HepG2 (cell line): Measurements from ENCODE around the gene CFTR. TPM values are rescaled to one million over a fixed set of nuclear protein-coding genes. Genes with fewer than 3 reads are reported as not detected.

Experiments used
- ATAC-seq: fragments of 200-7000 bp; cut with Tn5 transposase; 3 replicates; pipeline ENCODE4 v1.9.1; 2020; ENCODE audit warnings: mild to moderate bottlenecking, moderate library complexity
- BruUV-seq: library from RNA; stranded (reverse); fragments of 400-500 nt; replicated peaks from 2 replicates; lab custom pipeline; 2021; lab: Mats Ljungman, UMichigan
- CTCF ChIA-PET: fragments of 300-600 bp; formaldehyde crosslinking; extraction: SDS; loops from one replicate; lab custom pipeline; 2021; ENCODE audit warnings: low total read pairs, inconsistent platforms, low intra/inter-chr PET ratio; lab: Yijun Ruan, JAX
- POLR2A ChIA-PET: fragments of 350-600 bp; sonication (Branson Sonifier 250); formaldehyde crosslinking; loops from one replicate; lab custom pipeline; 2020; ENCODE audit warnings: antibody characterized with exemption, inconsistent platforms; lab: Yijun Ruan, JAX
- DNase-seq: peaks from one replicate; pipeline ENCODE4 v3.0.0-alpha.2; 2015; ENCODE audit warnings: low spot score
- FAIRE-seq: peaks from 3 replicates; lab custom pipeline; 2011; peaks lifted over from hg19 to GRCh38; lab: Jason Lieb, UNC
- H2AFZ ChIP-seq: one replicate; pipeline ENCODE4 v1.6.1; 2011; ENCODE audit warnings: low read length, inconsistent platforms
- H3K27ac ChIP-seq: fragments of 300-600 bp; 3 replicates; pipeline ENCODE4 v1.8.0; 2011; ENCODE audit warnings: mixed run types, mild to moderate bottlenecking, mixed read lengths, low read length, inconsistent platforms; ENCODE audit not compliant: insufficient read depth; ENCODE audit errors: extremely low read length
- H3K27me3 ChIP-seq, 2 experiments: fragments of 200-600 bp in 1 of 2; 2 replicates in 1 of 2; 3 replicates in 1 of 2; pipeline versions ENCODE4 v1.6.0 to v1.8.0; 2011; ENCODE audit warnings: low read length in 2 of 2, mild to moderate bottlenecking in 2 of 2, moderate library complexity in 2 of 2, inconsistent platforms in 1 of 2; ENCODE audit not compliant: insufficient read depth in 2 of 2, control insufficient read depth in 1 of 2
- H3K36me3 ChIP-seq, 2 experiments: fragments of 200-600 bp in 1 of 2; replicated peaks in 1 of 2; 2 replicates in 1 of 2; 3 replicates in 1 of 2; pipeline versions ENCODE4 v1.5.1 to v1.8.0; 2011; ENCODE audit warnings: low read length in 2 of 2, inconsistent platforms in 1 of 2; ENCODE audit not compliant: insufficient read depth in 2 of 2, control insufficient read depth in 1 of 2
- H3K4me1 ChIP-seq: 2 replicates; pipeline ENCODE4 v1.5.1; 2012; ENCODE audit warnings: low read length, inconsistent platforms; ENCODE audit not compliant: insufficient read depth
- H3K4me2 ChIP-seq: 2 replicates; pipeline ENCODE4 v1.6.0; 2011; ENCODE audit warnings: low read depth, low read length, inconsistent platforms
- H3K4me3 ChIP-seq, 3 experiments: fragments of 200-600 bp in 1 of 3; sonication (generic), shearing (Covaris generic) in 1 of 3; replicated peaks in 1 of 3; 2 replicates each; pipeline ENCODE4 v1.5.1; 2011 to 2016; ENCODE audit warnings: low read length in 3 of 3, inconsistent platforms in 2 of 3, low read depth in 2 of 3, mild to moderate bottlenecking in 2 of 3, control low read depth in 1 of 3, mixed read lengths in 1 of 3; ENCODE audit not compliant: insufficient read depth in 1 of 3
- H3K79me2 ChIP-seq: one replicate; pipeline ENCODE4 v1.6.1; 2011; ENCODE audit warnings: low read length, inconsistent platforms; ENCODE audit not compliant: insufficient read depth
- H3K9ac ChIP-seq: 2 replicates; pipeline ENCODE4 v1.6.0; 2011; ENCODE audit warnings: mild to moderate bottlenecking, low read depth, low read length, inconsistent platforms; ENCODE audit not compliant: insufficient read depth
- H3K9me3 ChIP-seq: 2 replicates; pipeline ENCODE4 v1.5.1; 2012; ENCODE audit warnings: mild to moderate bottlenecking, low read length
- H4K20me1 ChIP-seq: 2 replicates; pipeline ENCODE4 v1.6.0; 2011; ENCODE audit warnings: inconsistent platforms, mild to moderate bottlenecking, low read length, moderate library complexity; ENCODE audit not compliant: insufficient read depth
- MNT ChIP-seq: fragments of 450-650 bp; IDR thresholded peaks from 2 replicates; pipeline ENCODE4 v1.6.1; 2016
- TFE3 ChIP-seq: IDR thresholded peaks from 2 replicates; pipeline ENCODE4 v1.6.1; 2016
- ZNF761 ChIP-seq: sonication (generic); formaldehyde crosslinking; conservative IDR thresholded peaks from 2 replicates; pipeline ENCODE4 v1.4.0; 2020; ENCODE audit warnings: mild to moderate bottlenecking, missing genetic modification reagents
- WGBS: methylation state at CpG from one replicate; pipeline ENCODE4 v1.1.6; 2017; ENCODE audit warnings: low lambda C conversion rate; 5-methylcytosine and 5-hydroxymethylcytosine counted together
- in situ Hi-C: cut with HindIII; loops from 2 replicates; pipeline ENCODE4 v1.10.0; 2017; ENCODE audit warnings: low pct_unique_long_range_greater_than_20kb; ENCODE audit not compliant: extremely low pct_ligation_motif_present
- intact Hi-C: fragments of 100-400 bp; cut with micrococcal nuclease; formaldehyde crosslinking; loops from one replicate; pipeline ENCODE4 v1.10.0; 2022; ENCODE audit not compliant: unreplicated experiment
- polyA plus RNA-seq, 8 experiments: library from polyadenylated mRNA; depleted of rRNA in 3 of 8; stranded (reverse) in 7 of 8; unstranded in 1 of 8; fragments of >200 nt; fragmentation: Illumina TruSeq in 4 of 8; extraction: Trizol in 4 of 8; gene quantifications; 2 replicates each; pipeline versions ENCODE4 v1.2.1 to v1.2.3, GENCODE V29; 2011 to 2016; ENCODE audit warnings: low read depth in 4 of 8, missing spikeins in 1 of 8, mixed read lengths in 1 of 8; ENCODE audit not compliant: insufficient read depth in 1 of 8
- total RNA-seq, 5 experiments: library from RNA; depleted of rRNA; stranded (reverse); fragments of >200 nt; fragmentation: Illumina TruSeq; extraction: Trizol; gene quantifications; 2 replicates each; pipeline ENCODE4 v1.2.3, GENCODE V29; 2016; ENCODE audit warnings: low read depth in 1 of 5

CFTR gene
- total and polyA plus RNA-seq, 2 of the 13 experiments (the other 11 are each of a cell fraction or from before 2014, with no cell fraction given), result not detected

- no peak for FAIRE-seq
- no peak overlapping the region for H3K9ac ChIP-seq
- H4K20me1 ChIP-seq, result no peaks in the 10 kb centered on the region
- POLR2A ChIA-PET, result no interaction called here
- H3K27me3 ChIP-seq, result peaks cover 0 to 8% of the 10 kb centered on the region in 2 experiments; a peak in 1 of 5 replicates
- intact Hi-C loops (no loop called here), in situ Hi-C loops (no loop called here)
- no peak overlapping the region for H3K27ac ChIP-seq
- no peak for TF ChIP-seq ZNF761 (CRISPR knock-in tag)
- CTCF ChIA-PET, result no interaction called here
- WGBS, result 34% methylated on average over 11 of the region's 11 CpGs
- BruUV-seq, result no TSS peak
- H3K4me1 ChIP-seq, result no peaks in the 10 kb centered on the region
- no peak for ATAC-seq
- no peak overlapping the region for H3K4me3 ChIP-seq
- H3K4me2 ChIP-seq, result no peak overlapping the region
- no peaks in the 10 kb centered on the region for H3K9me3 ChIP-seq
- H3K36me3 ChIP-seq, result no peaks in the 10 kb centered on the region
- DNase-seq, result no peak
- H3K79me2 ChIP-seq, result no peaks in the 10 kb centered on the region
- no peak overlapping the region for H2AFZ ChIP-seq
These were observed 995 bp upstream of the CFTR start for GRCh38 chr7:117478836-117479224.

- no peak for DNase-seq
- Histone ChIP-seq H3K4me3 (no peak overlapping the region), H3K9ac (no peak overlapping the region), H3K27ac (no peak overlapping the region), H3K9me3 (no peaks in the 10 kb centered on the region), H3K4me2 (no peak overlapping the region), H3K36me3 (no peaks in the 10 kb centered on the region), H3K4me1 (no peaks in the 10 kb centered on the region), H4K20me1 (no peaks in the 10 kb centered on the region), H2AFZ (no peak overlapping the region), H3K79me2 (no peaks in the 10 kb centered on the region), H3K27me3 (peaks cover 0 to 8% of the 10 kb centered on the region in 2 experiments; a peak in 1 of 5 replicates)
- ChIA-PET POLR2A (no interaction called here), CTCF (no interaction called here)
- 27% methylated on average over 11 of the region's 11 CpGs for WGBS
- intact Hi-C loops (loop anchor here (10.0 kb wide), 1 partner anchor 175 kb away; no protein-coding TSS in a partner anchor), in situ Hi-C loops (no loop called here)
- no peak for TF ChIP-seq TFE3 (CRISPR knock-in tag)
- TF ChIP-seq MNT, result 0 out of 2 replicates have a peak, but pooled peaks have one; percentile 14
- no TSS peak for BruUV-seq
- ATAC-seq, result no peak
- FAIRE-seq, result no peak
These were observed 184 bp downstream of the CFTR start for GRCh38 chr7:117480055-117480362.
